Measurements from ENCODE around the gene WDR70. TPM values are rescaled to one million over a fixed set of nuclear protein-coding genes. Genes with fewer than 3 reads are reported as not detected.

The WDR70 gene
- total and polyA plus RNA-seq, 2 donors (not counting 3 experiments of a cell fraction or from before 2014, with no cell fraction given): 6.7 to 37.3 TPM

DNA sequence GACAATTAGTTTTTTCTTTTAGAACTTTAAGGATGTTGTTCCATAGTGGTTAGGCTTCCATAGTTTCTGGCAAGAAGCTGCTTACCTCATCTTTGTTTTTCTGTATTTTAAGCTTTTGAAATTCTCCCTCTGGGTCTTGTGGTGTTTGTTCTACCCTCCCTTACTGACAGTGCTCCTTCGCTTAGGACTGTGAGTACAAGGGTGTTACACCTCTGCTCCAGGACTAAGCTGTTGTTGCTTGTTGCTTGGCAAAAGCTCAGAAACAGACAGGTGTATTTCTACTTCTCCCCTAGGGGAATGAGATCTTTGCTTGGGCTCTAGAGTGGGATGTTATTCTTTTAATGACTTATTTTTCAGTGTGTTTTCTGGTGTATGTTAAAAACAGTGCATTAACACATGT, 225.2 kb downstream of the WDR70 start:
- dilution Hi-C loops (cut with MboI; ENCODE audit: extremely low pct_ligation_motif_present, low sequenced_read_pairs): no loop called here
- Histone ChIP-seq H3K4me2 (ENCODE audit: insufficient read depth, low read length) (no peak overlapping the region), H3K79me2 (ENCODE audit: control insufficient read depth, insufficient read depth, low read length) (no peaks in the 10 kb centered on the region), H3K27ac (ENCODE audit: insufficient read depth, low read depth, low read length) (no peak overlapping the region), H2AFZ (ENCODE audit: low read depth, low read length) (no peak overlapping the region), H3K27me3 (ENCODE audit: control insufficient read depth in 2 of 2, insufficient read depth in 2 of 2, low read length in 2 of 2) (no peaks in the 10 kb centered on the region), H3K9ac (replicated peaks; ENCODE audit: extremely low read depth, insufficient read depth, low read length) (no peak overlapping the region), H3K4me1 (ENCODE audit: control insufficient read depth, extremely low read depth, insufficient read depth, low read length) (no peaks in the 10 kb centered on the region), H3K9me3 (replicated peaks; ENCODE audit: control insufficient read depth, insufficient read depth, low read length) (no peaks in the 10 kb centered on the region), H4K20me1 (replicated peaks; ENCODE audit: control insufficient read depth, extremely low read depth, insufficient read depth, low read length) (no peaks in the 10 kb centered on the region), H3K36me3 (ENCODE audit: control insufficient read depth in 2 of 2, extremely low read depth in 1 of 2, insufficient read depth in 2 of 2, low read length in 2 of 2) (no peaks in the 10 kb centered on the region), H3K9me1 (replicated peaks; ENCODE audit: control insufficient read depth, extremely low read depth, insufficient read depth, low read length) (peaks cover 2% of the 10 kb centered on the region), H3K4me3 (replicated peaks in 1 of 3; ENCODE audit: insufficient read depth in 1 of 3, low read depth in 1 of 3, low read length in 3 of 3) (no peak overlapping the region)
- ChIA-PET POLR2A (no interaction called here), CTCF (no interaction called here)
- BruUV-seq (replicated peaks): no TSS peak
- FAIRE-seq: no peak
- DNase-seq (ENCODE audit: low read depth, low spot score): no peak
- intact Hi-C loops (cut with micrococcal nuclease): no loop called here
- TF ChIP-seq GATA2 (IDR thresholded peaks at IDR 0.05; ENCODE audit: insufficient read depth, insufficient read length, low read depth, low read length) (no peak), JUN (IDR thresholded peaks at IDR 0.05; ENCODE audit: borderline replicate concordance, insufficient read depth, insufficient read length, low read depth) (no peak), POLR2AphosphoS5 (IDR thresholded peaks at IDR 0.05; ENCODE audit: insufficient read depth, low read depth, low read length) (no peak), POLR2A (IDR thresholded peaks at IDR 0.05; ENCODE audit: low read depth, low read length) (no peak), FOS (IDR thresholded peaks at IDR 0.05; ENCODE audit: borderline replicate concordance, insufficient read depth, low read length) (no peak), MYC (IDR thresholded peaks at IDR 0.05; ENCODE audit: low read depth, low read length) (no peak), EZH2 (IDR thresholded peaks at IDR 0.05; ENCODE audit: borderline replicate concordance, low read depth, low read length, severe bottlenecking) (no peak)
- TF ChIP-seq, protein P1, sequence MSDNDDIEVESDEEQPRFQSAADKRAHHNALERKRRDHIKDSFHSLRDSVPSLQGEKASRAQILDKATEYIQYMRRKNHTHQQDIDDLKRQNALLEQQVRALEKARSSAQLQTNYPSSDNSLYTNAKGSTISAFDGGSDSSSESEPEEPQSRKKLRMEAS (IDR thresholded peaks at IDR 0.05; ENCODE audit: insufficient read depth, insufficient read length): no peak
- TF ChIP-seq, protein P2, sequence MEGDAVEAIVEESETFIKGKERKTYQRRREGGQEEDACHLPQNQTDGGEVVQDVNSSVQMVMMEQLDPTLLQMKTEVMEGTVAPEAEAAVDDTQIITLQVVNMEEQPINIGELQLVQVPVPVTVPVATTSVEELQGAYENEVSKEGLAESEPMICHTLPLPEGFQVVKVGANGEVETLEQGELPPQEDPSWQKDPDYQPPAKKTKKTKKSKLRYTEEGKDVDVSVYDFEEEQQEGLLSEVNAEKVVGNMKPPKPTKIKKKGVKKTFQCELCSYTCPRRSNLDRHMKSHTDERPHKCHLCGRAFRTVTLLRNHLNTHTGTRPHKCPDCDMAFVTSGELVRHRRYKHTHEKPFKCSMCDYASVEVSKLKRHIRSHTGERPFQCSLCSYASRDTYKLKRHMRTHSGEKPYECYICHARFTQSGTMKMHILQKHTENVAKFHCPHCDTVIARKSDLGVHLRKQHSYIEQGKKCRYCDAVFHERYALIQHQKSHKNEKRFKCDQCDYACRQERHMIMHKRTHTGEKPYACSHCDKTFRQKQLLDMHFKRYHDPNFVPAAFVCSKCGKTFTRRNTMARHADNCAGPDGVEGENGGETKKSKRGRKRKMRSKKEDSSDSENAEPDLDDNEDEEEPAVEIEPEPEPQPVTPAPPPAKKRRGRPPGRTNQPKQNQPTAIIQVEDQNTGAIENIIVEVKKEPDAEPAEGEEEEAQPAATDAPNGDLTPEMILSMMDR (IDR thresholded peaks at IDR 0.05; ENCODE audit: extremely low read depth in 1 of 2, insufficient read depth in 1 of 2, low read depth in 1 of 2, low read length in 2 of 2): no peak
